Activated CD4-positive, alpha-beta T cell treated with anti-CD3 and anti-CD28 coated beads, Interleukin-10, Interleukin-2, amounts not matched to agents 100 ng/mL and 50 ng/mL, durations not matched to agents 16 hours and 8 hours (primary cell): ENCODE results near the gene TACC3.

Experiments used
- DNase-seq: peaks from one replicate; pipeline ENCODE4 v3.0.0-alpha.2; 2020

The TACC3 gene

GRCh38 chr4:1748465-1748995 is 27.2 kb downstream of the TACC3 start:
- DNase-seq, result peak; percentile 90

GRCh38 chr4:1749370-1749769 is 28.0 kb downstream of the TACC3 start:
- DNase-seq, result no peak

GRCh38 chr4:1749826-1750225 is 28.5 kb downstream of the TACC3 start:
- DNase-seq, result no peak

GRCh38 chr4:1750381-1751154 is 29.2 kb downstream of the TACC3 start:
- DNase-seq, result no peak

- DNase-seq, result no peak
These were observed 30.0 kb downstream of the TACC3 start for GRCh38 chr4:1751155-1751918.

- no peak for DNase-seq
These were observed 30.6 kb downstream of the TACC3 start for GRCh38 chr4:1751919-1752283.

GRCh38 chr4:1752284-1753041 is 31.1 kb downstream of the TACC3 start:
- DNase-seq, result peak; percentile 56

GRCh38 chr4:1753294-1753696 is 32.0 kb downstream of the TACC3 start:
- DNase-seq, result no peak

GRCh38 chr4:1753697-1754311 is 32.5 kb downstream of the TACC3 start:
- DNase-seq, result no peak

- no peak for DNase-seq
These were observed 33.0 kb downstream of the TACC3 start for GRCh38 chr4:1754336-1754735.

GRCh38 chr4:1755297-1755696 is 34.0 kb downstream of the TACC3 start:
- DNase-seq, result no peak

GRCh38 chr4:1756079-1756478 is 34.8 kb downstream of the TACC3 start:
- DNase-seq, result no peak

- no peak for DNase-seq
These were observed 35.8 kb downstream of the TACC3 start for GRCh38 chr4:1756893-1757779.

- no peak for DNase-seq
These were observed 36.5 kb downstream of the TACC3 start for GRCh38 chr4:1757836-1758235.

GRCh38 chr4:1758306-1759121 is 37.2 kb downstream of the TACC3 start:
- no peak for DNase-seq

GRCh38 chr4:1759170-1759817 is 38.0 kb downstream of the TACC3 start:
- DNase-seq, result no peak

- no peak for DNase-seq
These were observed 38.5 kb downstream of the TACC3 start for GRCh38 chr4:1759818-1760223.

- no peak for DNase-seq
These were observed 39.3 kb downstream of the TACC3 start for GRCh38 chr4:1760521-1761071.

GRCh38 chr4:1761130-1761689 is 39.9 kb downstream of the TACC3 start:
- DNase-seq, result no peak
